Limb (tissue), 2 donors: Measurements from ENCODE around the gene SMC3.
A peak's percentile ranks its signal among the peaks of the same experiment; 100 is the strongest.
"Not testable (repeated sequence)": the region's sequence is repeated elsewhere in the genome, so short reads cannot be mapped to it uniquely, and the experiment has no call there.

Source experiments
- DNase-seq, 2 donors: peaks; one replicate each; pipeline ENCODE4 v3.0.0-alpha.2; 2016; ENCODE audit errors: extremely low spot score in 2 of 2

SMC3 gene

GRCh38 chr10:110567201-110568054 is at the start of gene SMC3:
Gene SMC3 (plus strand): TSS chr10:110567695. CDS start chr10:110567817, 122 bp downstream.
- DNase-seq: peak; percentile 95 to 96

- no peak for DNase-seq
Observed at GRCh38 chr10:110522365-110522988, 45.0 kb upstream of the SMC3 start.

GRCh38 chr10:110523736-110524135 is 43.8 kb upstream of the SMC3 start:
- DNase-seq: no peak

GRCh38 chr10:110524179-110524858 is 43.2 kb upstream of the SMC3 start:
- no peak for DNase-seq

- DNase-seq: no peak
Observed at GRCh38 chr10:110524859-110525232, 42.6 kb upstream of the SMC3 start.

- no peak for DNase-seq
Observed at GRCh38 chr10:110525349-110526260, 41.9 kb upstream of the SMC3 start.

GRCh38 chr10:110527731-110528171 is 39.7 kb upstream of the SMC3 start:
- DNase-seq: no peak

GRCh38 chr10:110528224-110528996 is 39.1 kb upstream of the SMC3 start:
- DNase-seq: no peak

- DNase-seq: not testable (repeated sequence)
Observed at GRCh38 chr10:110528997-110529524, 38.4 kb upstream of the SMC3 start.

- no peak for DNase-seq
Observed at GRCh38 chr10:110529596-110530011, 37.9 kb upstream of the SMC3 start.

- DNase-seq: peak in 1 of 2 donors; percentile 42
Observed at GRCh38 chr10:110530131-110530831, 37.2 kb upstream of the SMC3 start.

GRCh38 chr10:110531687-110532086 is 35.8 kb upstream of the SMC3 start:
- DNase-seq: no peak

GRCh38 chr10:110532628-110533027 is 34.9 kb upstream of the SMC3 start:
- DNase-seq: not testable (repeated sequence)

- DNase-seq: no peak
Observed at GRCh38 chr10:110533149-110533548, 34.3 kb upstream of the SMC3 start.

- DNase-seq: no peak
Observed at GRCh38 chr10:110534571-110534970, 32.9 kb upstream of the SMC3 start.

- no peak for DNase-seq
Observed at GRCh38 chr10:110535958-110536891, 31.3 kb upstream of the SMC3 start.

- no peak for DNase-seq
Observed at GRCh38 chr10:110539091-110539490, 28.4 kb upstream of the SMC3 start.

- no peak for DNase-seq
Observed at GRCh38 chr10:110540031-110540430, 27.5 kb upstream of the SMC3 start.
